ENCODE data around the gene HMOX1.
A peak's percentile ranks its signal among the peaks of the same experiment; 100 is the strongest.

The HMOX1 gene

DNA sequence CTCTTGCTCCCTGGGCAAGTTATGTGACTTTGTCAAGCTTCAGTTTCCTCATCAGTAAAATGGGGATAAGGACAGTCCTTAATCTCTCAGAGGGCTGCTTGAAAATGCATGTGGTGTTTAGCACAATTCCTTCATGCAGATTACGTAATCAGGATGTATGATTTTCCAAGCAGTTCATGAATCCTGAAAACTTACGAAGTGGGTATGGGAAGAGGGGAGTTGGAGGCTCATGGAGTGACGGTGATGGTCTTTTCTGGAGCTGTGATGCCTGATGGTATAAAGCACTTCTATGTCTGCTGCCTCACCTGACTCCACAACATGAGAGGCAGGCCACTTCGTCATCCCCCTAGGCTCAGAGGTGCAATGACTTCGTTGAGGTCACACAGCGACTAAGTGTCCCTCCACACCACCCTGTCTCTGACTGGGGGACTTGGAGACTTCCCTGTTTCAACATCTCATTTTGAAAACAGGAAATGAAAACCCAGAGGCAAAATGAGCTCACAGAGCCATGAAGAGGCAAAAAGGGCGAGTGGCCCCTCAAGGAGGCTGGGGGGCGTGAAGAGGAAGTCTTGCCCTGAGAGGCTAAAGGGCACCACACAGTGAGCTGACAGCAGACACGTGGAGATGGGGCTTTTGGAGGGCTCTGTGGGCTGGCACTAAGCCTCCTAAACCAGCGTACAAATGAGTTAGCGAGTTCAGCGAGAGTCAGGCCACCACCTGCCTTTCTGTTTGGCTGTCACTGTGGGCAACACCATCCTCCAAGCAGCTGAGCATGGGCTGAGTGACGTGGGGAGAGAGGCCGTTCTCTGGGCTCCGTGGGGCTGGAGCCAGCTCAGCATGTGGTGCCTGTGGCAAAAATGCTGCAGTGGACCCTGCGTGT lies 29.1 kb downstream of the HMOX1 start:
- DNase-seq = peak; percentile 44

GRCh38 chr22:35410663-35411034 lies 29.8 kb downstream of the HMOX1 start:
- no peak for DNase-seq

DNA sequence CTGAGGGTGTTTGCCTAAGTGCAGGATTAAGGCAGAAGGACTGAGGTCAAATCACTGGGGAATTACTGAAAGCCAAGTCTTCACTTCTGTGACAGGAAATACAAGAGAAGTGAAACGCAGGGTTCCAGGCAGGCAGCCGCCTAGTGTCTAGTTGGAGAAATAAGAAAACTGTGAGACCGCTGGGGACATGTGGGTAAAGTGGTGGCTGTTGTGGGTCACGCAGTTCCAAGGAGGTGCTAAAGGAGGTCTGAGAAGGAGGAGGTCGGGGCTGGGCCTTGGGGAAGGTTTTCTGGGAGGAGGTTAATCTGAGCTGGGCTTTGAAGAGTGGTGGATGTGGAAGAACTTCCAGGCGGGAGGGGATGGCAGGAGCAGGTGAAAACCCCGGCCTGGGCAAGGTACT lies 30.2 kb downstream of the HMOX1 start:
- DNase-seq = peak; percentile 7

DNA sequence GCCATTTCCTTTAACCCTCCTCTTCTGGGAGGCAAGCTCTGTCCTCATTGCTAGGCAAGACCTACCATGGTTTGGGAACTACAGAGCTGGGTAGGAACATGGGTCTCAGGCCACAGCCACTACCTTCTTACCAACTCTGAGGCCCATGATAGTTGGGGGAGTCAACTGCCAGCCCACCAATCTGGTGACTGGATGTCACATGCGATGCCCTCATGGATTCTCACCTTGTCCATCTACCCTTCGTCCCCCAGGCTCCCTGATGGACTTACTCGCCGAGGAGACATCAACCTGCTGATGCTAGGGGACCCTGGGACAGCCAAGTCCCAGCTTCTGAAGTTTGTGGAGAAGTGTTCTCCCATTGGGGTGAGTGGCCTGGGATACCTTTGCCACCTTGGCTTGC lies 32.7 kb downstream of the HMOX1 start:
- DNase-seq = no peak

- DNase-seq = no peak
Measured at GRCh38 chr22:35417606-35418005, 36.7 kb downstream of the HMOX1 start.

DNA sequence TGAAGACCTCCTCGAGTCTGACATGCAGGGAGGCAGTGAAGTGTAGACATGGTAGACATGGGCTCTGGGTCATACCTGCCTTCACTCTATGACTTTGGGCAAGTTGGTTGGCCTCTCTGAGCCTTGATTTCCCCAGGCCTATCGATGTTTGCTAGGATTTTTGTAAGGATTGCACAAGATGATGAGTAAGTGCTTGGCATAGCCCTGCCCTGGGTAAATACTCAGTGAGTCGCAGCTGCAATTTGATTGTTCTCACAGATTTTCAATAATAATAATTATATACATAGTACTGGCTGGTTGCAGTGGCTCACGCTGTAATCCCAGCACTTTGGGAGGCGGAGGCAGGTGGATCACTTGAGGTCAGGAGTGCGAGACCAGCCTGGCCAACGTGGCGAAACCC lies 37.2 kb downstream of the HMOX1 start:
- no peak for DNase-seq

DNA sequence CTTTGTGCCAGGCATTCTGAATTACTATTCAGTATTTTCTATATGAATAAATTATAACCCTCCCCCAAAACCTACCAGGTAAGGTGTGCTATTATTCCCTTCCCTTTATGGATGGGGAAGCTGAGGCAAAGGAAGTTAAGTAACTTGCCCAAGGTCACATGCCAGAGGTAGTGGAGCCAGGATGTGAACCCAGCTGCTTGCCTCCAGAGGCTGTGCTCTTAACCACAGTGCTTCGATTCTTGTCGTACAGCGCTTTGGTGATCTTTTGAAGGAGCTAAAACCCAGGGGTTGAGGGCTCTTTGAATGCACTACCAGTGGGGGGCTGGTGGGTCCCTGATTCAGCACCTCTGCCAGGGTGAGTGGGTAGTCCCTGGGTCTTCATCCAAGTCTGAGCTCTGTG lies 37.8 kb downstream of the HMOX1 start:
- DNase-seq = no peak

DNA sequence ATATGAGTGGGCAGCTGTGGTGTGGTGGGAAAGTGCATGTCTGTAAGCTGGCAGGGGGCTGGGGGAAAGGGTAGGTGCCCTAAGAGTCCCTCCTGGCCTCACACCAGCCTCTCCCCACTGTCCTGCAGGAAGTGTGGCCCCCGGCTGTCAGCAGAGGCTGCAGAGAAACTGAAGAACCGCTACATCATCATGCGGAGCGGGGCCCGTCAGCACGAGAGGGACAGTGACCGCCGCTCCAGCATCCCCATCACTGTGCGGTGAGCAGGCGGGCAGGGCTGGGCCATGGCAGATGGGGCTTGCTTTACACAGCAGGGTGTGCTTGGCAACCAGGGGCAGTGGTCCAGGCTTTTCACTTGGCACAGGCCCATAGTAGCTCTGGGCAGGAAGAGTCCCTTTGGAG lies 38.9 kb downstream of the HMOX1 start:
- no peak for DNase-seq

- DNase-seq = no peak
Measured at GRCh38 chr22:35421121-35421520, 40.2 kb downstream of the HMOX1 start.

DNA sequence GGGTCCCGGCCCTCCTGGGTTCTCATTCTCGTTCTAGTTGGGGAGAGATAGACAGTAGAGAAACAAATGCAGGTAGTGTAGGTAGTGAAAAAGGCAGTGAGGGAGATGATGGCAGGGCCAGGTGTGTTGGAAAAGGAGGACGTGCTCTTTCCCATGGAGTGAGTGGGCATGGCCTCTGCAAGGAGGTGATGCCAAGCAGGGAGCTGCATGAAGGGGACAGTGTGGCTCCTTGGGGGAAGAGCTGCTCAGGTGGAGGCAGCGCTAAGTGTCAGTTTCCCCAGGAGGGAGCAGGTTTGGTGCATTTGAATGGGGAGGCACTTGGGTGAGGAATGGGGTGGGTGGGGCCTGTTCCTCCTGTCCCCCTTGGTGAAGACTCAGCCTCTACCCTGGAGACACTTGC lies 41.2 kb downstream of the HMOX1 start:
- DNase-seq = no peak

- no peak for DNase-seq
Measured at GRCh38 chr22:35422936-35423335, 42.0 kb downstream of the HMOX1 start.

DNA sequence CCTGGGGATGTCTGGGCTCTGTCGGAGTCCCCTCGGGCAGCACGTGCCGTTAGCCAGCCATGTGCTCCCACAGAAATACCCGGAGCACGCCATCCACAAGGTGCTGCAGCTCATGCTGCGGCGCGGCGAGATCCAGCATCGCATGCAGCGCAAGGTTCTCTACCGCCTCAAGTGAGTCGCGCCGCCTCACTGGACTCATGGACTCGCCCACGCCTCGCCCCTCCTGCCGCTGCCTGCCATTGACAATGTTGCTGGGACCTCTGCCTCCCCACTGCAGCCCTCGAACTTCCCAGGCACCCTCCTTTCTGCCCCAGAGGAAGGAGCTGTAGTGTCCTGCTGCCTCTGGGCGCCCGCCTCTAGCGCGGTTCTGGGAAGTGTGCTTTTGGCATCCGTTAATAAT lies 43.2 kb downstream of the HMOX1 start:
- no peak for DNase-seq

DNA sequence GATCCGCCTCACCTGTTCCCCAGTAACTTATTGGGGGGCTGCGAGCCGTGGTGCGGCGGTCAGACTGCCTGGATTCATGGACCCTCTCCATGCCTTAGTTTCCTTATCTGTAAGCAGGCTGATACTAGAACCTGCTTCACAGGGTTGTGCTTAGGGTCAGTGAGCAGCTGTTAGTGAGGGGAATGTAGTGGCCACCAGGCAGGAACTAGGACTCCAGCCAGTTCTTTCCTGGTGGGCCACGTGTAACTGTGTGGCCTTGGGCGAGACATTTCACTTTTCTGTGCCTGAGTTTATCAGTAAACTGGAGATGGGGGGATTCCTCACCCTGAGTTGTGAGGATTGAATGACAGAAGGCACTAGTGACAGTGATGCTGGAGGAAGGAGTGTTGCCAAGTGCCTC lies 43.9 kb downstream of the HMOX1 start:
- no peak for DNase-seq

- no peak for DNase-seq
Measured at GRCh38 chr22:35425546-35425945, 44.6 kb downstream of the HMOX1 start.

DNA sequence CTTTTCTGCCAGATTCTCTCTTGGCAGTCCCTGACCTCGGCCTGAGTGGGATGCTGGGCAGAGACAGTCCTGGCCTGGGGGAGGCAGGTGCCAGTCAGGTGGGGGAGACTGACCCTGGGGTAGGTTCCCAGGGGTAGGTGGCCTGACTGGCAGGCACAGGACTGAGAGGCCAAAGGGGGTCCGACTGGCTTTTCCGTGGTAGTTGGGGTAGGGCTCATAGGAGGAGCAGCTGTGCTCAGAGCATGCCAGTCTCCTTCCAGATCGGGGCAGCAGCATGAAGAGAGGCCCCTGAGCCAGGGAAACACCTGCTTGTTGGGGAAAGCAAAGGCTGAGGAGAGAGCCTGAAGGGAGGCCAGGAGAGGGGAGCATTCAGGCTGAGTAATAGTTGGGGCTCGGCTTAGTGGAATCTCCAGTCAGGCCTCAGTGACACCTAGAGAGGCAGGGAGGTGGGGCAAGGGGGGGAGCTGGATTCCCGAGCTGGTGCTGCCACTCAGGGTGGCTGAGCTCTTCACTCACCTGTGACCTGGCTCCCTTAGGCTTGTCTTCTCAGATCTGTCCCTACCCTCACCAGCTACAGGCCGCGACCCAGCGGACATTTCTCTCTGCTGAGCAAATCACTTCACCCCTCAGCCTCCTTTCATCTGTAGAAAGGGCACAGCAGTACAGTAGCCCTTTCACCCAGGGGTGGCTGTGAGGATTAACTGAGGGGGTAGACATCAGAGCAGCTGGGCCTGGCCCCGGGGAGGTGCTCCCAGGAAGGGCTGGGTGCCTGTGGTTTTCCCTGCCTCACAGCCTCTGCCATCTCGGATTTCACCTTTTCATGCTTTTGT lies 45.3 kb downstream of the HMOX1 start:
- DNase-seq = no peak

GRCh38 chr22:35426801-35427140 lies 45.9 kb downstream of the HMOX1 start:
- no peak for DNase-seq

- DNase-seq = peak; percentile 63
Measured at GRCh38 chr22:35430897-35431322, 50.0 kb downstream of the HMOX1 start.

DNA sequence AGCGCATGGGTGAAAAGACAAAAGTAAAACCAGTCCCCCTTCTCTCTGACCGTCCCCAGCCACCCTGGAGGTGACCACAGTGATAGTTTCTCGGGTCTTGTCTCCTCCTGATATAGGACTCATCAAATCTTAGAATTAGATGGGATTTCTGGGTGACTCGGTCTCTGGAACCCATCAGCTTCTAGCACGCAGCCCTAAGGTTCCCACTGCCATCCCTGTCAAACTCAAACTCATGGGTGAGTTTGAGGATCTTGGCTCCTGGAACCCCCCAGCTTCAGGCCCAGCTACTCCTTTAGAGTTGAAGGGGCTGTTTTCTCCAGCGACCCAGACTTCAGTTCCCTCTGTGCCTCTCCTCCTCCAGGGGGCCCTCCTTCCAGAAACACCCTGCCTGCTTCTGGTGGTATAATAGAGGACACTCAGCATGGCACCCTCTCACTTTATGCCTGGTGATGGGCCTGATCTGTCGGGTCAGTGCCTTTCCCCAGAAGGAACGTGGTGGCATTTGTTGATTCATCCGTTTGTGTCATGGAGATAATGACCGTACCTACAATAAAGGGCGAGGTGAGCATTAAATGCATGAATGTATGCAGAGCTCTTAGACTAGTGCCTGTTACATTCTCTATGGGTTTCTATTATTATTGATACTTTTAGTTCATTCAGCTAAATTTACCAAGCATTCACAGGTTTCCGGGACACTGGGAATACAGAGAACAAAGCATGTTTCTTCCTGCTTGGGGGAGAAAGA lies 50.8 kb downstream of the HMOX1 start:
- DNase-seq = no peak

GRCh38 chr22:35432228-35432905 lies 51.5 kb downstream of the HMOX1 start:
- no peak for DNase-seq

GRCh38 chr22:35434061-35434710 lies 53.3 kb downstream of the HMOX1 start:
- DNase-seq = no peak

DNA sequence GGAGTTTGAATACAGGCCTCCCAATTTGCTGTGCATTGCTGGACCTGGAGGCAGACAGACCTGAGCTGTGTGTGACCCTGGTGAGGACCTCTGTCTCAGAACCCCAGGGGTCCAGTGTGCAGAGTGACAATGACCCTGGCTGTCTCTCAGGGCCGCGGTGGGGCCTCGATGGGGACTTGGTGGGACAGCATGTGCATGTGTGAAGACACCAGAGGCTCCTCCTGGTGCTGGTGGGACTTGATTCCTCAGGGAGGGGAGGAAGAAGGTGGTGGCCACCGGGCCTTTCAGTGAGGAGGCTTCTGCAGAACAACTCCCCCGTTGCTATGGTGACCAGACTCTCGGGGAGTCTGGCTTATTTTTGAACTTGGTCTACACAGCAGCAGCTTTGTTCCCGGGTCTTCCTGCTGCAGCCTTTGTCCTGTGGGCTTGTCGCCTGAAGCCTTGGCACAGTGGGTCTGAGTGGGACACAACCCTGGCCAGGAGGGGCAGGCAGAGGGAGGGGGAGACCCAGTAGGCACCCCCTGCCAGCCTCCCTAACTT lies 54.4 kb downstream of the HMOX1 start:
- no peak for DNase-seq

DNA sequence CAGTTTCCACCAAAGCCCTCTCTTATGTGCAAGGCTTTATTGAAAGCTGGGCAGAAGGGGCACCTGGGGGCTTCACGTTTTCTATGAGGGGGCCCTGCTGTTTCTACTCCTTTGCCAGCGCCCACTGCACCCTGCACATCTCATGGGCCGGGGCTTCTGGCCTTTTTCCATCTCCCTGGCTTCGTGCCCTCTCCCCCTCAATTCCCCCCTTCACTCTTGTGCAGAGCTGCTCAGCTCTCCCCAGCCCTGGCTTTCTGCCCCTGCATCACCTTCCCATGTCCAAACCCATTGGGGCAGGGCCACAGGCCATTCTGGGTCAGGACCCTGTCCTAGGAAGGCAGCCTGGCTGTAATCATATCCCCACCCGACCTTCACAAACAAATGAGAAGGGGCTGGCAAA lies 55.5 kb downstream of the HMOX1 start:
- DNase-seq = no peak
